ENCODE data around the gene NR4A2.

DNA sequence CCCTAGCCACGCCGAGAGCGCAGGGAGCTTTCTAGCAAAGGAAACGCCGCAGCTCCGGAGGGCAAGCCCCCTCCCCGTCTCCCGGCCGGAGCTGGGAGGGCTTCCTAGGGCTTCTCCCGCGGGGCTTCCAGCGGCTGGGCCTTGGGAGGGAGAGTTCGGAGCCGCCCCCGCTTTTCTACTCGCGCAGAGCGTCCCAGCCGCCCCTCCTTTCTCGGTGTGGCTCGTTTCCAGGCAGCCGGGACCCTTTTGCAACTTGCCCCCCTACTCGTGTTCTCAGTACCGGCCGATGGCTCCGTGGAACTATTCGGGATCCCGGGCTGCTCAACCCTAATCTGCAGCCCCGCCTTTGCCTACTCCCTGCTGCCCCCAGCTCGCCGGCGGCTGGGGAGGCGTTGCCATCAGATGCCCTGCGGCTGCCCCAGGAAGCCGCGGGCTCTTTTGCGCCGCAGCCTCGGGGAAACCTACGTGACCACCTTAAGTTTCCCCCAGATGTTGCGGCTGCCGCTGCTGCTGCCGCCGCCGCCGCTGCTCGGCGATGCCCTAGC, 1.5 kb upstream of the NR4A2 start:
- TF ChIP-seq, protein P1, sequence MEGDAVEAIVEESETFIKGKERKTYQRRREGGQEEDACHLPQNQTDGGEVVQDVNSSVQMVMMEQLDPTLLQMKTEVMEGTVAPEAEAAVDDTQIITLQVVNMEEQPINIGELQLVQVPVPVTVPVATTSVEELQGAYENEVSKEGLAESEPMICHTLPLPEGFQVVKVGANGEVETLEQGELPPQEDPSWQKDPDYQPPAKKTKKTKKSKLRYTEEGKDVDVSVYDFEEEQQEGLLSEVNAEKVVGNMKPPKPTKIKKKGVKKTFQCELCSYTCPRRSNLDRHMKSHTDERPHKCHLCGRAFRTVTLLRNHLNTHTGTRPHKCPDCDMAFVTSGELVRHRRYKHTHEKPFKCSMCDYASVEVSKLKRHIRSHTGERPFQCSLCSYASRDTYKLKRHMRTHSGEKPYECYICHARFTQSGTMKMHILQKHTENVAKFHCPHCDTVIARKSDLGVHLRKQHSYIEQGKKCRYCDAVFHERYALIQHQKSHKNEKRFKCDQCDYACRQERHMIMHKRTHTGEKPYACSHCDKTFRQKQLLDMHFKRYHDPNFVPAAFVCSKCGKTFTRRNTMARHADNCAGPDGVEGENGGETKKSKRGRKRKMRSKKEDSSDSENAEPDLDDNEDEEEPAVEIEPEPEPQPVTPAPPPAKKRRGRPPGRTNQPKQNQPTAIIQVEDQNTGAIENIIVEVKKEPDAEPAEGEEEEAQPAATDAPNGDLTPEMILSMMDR (IDR thresholded peaks at IDR 0.05): peak in 1 of 12 donors; percentile 4
- TF ChIP-seq POLR2A (IDR thresholded peaks at IDR 0.05): peak in 1 of 2 donors; percentile 10

All from heart left ventricle (tissue), 13 donors.